ENCODE data around the gene CACNG4. TPM values are rescaled to one million over a fixed set of nuclear protein-coding genes. Genes with fewer than 3 reads are reported as not detected.

Gene CACNG4
- polyA plus RNA-seq, 3 donors: not detected

- no peak for DNase-seq
- H3K36me3 Mint-ChIP-seq: no peaks in the 10 kb centered on the region
- peaks cover 3 to 5% (median 5%) of the 10 kb centered on the region in 3 donors for H3K27me3 Mint-ChIP-seq (ENCODE audit: low read depth in 3 of 3)
Observed at GRCh38 chr17:66929591-66929990, 34.9 kb upstream of the CACNG4 start.

DNA sequence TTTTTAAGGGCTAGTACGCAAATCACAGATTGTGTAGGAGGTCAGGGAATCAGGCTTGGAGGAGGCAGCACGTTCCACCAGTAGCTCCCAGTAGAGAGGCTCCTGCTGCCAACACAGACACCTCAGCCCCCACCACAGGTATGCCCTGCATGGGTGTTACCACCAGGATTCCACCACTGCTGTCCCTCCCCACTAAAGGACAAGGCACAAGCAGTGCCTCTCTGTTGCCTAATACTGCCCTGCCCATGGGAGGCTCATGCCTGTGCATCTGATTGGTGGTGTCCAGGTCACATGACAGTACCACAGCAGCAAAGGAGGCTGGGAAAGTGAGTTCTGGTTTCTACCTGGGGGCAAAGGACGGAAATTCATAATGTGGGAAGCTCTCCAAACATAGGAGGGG lies 33.6 kb upstream of the CACNG4 start:
- Mint-ChIP-seq H3K27me3 (ENCODE audit: low read depth in 3 of 3) (peaks cover 3 to 5% (median 4%) of the 10 kb centered on the region in 3 donors), H3K36me3 (no peaks in the 10 kb centered on the region), H3K27ac (no peak overlapping the region), H3K4me3 (no peak overlapping the region), H3K4me1 (no peaks in the 10 kb centered on the region), H3K9me3 (peaks cover under 1 to 15% (median 4%) of the 10 kb centered on the region in 7 donors)
- H3K79me2 ChIP-seq (ENCODE audit: insufficient read depth, low read length): no peaks in the 10 kb centered on the region
- H3K9me3 ChIP-seq (replicated peaks in 1 of 2; ENCODE audit: control insufficient read depth in 1 of 2, insufficient read depth in 1 of 2, low read length in 2 of 2): no peaks in the 10 kb centered on the region
- intact Hi-C loops (cut with micrococcal nuclease): no loop called here
- H2AFZ ChIP-seq (ENCODE audit: insufficient read depth, low read depth, low read length, poor library complexity, severe bottlenecking): no peak overlapping the region
- no peak overlapping the region for H3K4me2 ChIP-seq (replicated peaks; ENCODE audit: extremely low read depth, low read length, poor library complexity, severe bottlenecking)
- no peaks in the 10 kb centered on the region for H4K20me1 ChIP-seq (ENCODE audit: insufficient read depth, low read length)
- H3K9ac ChIP-seq (ENCODE audit: insufficient read depth, low read length, poor library complexity, severe bottlenecking): no peak overlapping the region
- no CpG with 5 or more reads among the region's 3 CpGs for WGBS (ENCODE audit: insufficient coverage)
- no peak overlapping the region for H3K4me3 ChIP-seq (replicated peaks in 1 of 3; ENCODE audit: low read depth in 2 of 3, low read length in 3 of 3)
- H3K4me1 ChIP-seq (ENCODE audit: control insufficient read depth in 1 of 2, insufficient read depth in 2 of 2, low read length in 2 of 2): no peaks in the 10 kb centered on the region
- peaks cover 0 to 2% of the 10 kb centered on the region in 2 donors for H3K27me3 ChIP-seq (ENCODE audit: control insufficient read depth in 2 of 2, insufficient read depth in 2 of 2, low read length in 2 of 2)
- no peak overlapping the region for H3K27ac ChIP-seq (ENCODE audit: low read depth in 1 of 2, low read length in 2 of 2)
- TF ChIP-seq, protein P1, sequence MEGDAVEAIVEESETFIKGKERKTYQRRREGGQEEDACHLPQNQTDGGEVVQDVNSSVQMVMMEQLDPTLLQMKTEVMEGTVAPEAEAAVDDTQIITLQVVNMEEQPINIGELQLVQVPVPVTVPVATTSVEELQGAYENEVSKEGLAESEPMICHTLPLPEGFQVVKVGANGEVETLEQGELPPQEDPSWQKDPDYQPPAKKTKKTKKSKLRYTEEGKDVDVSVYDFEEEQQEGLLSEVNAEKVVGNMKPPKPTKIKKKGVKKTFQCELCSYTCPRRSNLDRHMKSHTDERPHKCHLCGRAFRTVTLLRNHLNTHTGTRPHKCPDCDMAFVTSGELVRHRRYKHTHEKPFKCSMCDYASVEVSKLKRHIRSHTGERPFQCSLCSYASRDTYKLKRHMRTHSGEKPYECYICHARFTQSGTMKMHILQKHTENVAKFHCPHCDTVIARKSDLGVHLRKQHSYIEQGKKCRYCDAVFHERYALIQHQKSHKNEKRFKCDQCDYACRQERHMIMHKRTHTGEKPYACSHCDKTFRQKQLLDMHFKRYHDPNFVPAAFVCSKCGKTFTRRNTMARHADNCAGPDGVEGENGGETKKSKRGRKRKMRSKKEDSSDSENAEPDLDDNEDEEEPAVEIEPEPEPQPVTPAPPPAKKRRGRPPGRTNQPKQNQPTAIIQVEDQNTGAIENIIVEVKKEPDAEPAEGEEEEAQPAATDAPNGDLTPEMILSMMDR (IDR thresholded peaks at IDR 0.05): no peak
- no peak for DNase-seq
- no peaks in the 10 kb centered on the region for H3K36me3 ChIP-seq (replicated peaks in 1 of 2; ENCODE audit: control insufficient read depth in 1 of 2, insufficient read depth in 2 of 2, low read length in 2 of 2)

More at GRCh38 chr17:66929591-66929990, 34.9 kb upstream of the CACNG4 start:
- H3K27ac Mint-ChIP-seq: no peak overlapping the region
- H4K20me1 ChIP-seq (ENCODE audit: insufficient read depth, low read length): no peaks in the 10 kb centered on the region
- H3K4me2 ChIP-seq (replicated peaks; ENCODE audit: extremely low read depth, low read length, poor library complexity, severe bottlenecking): no peak overlapping the region
- H2AFZ ChIP-seq (ENCODE audit: insufficient read depth, low read depth, low read length, poor library complexity, severe bottlenecking): no peak overlapping the region
- H3K27me3 ChIP-seq (ENCODE audit: control insufficient read depth in 2 of 2, insufficient read depth in 2 of 2, low read length in 2 of 2): peaks cover 0 to 2% of the 10 kb centered on the region in 2 donors
- H3K4me1 Mint-ChIP-seq: no peaks in the 10 kb centered on the region
- H3K4me1 ChIP-seq (ENCODE audit: control insufficient read depth in 1 of 2, insufficient read depth in 2 of 2, low read length in 2 of 2): no peaks in the 10 kb centered on the region
- intact Hi-C loops (cut with micrococcal nuclease): no loop called here
- no peaks in the 10 kb centered on the region for H3K79me2 ChIP-seq (ENCODE audit: insufficient read depth, low read length)
- H3K36me3 ChIP-seq (replicated peaks in 1 of 2; ENCODE audit: control insufficient read depth in 1 of 2, insufficient read depth in 2 of 2, low read length in 2 of 2): no peaks in the 10 kb centered on the region
- no peak overlapping the region for H3K4me3 Mint-ChIP-seq
- peaks cover 0 to 10% (median under 1%) of the 10 kb centered on the region in 7 donors for H3K9me3 Mint-ChIP-seq
- H3K27ac ChIP-seq (ENCODE audit: low read depth in 1 of 2, low read length in 2 of 2): no peak overlapping the region
- H3K9ac ChIP-seq (ENCODE audit: insufficient read depth, low read length, poor library complexity, severe bottlenecking): no peak overlapping the region
- WGBS (ENCODE audit: insufficient coverage): no CpG with 5 or more reads among the region's 1 CpG
- H3K9me3 ChIP-seq (replicated peaks in 1 of 2; ENCODE audit: control insufficient read depth in 1 of 2, insufficient read depth in 1 of 2, low read length in 2 of 2): no peaks in the 10 kb centered on the region
- no peak overlapping the region for H3K4me3 ChIP-seq (replicated peaks in 1 of 3; ENCODE audit: low read depth in 2 of 3, low read length in 3 of 3)
- TF ChIP-seq, protein P1 (IDR thresholded peaks at IDR 0.05): no peak

Measured in CD14-positive monocyte (primary cell).